Activated naive CD8-positive, alpha-beta T cell (primary cell): Measurements from ENCODE around the gene CD22.
"Not testable (repeated sequence)": the region's sequence is repeated elsewhere in the genome, so short reads cannot be mapped to it uniquely, and the experiment has no call there.

Source experiments
- H3K27ac Mint-ChIP-seq: one replicate; pipeline ENCODE4 v1.8.0; 2021; ENCODE audit warnings: mixed read lengths
- H3K27me3 Mint-ChIP-seq: one replicate; pipeline ENCODE4 v1.8.0; 2021; ENCODE audit warnings: mixed read lengths
- H3K36me3 Mint-ChIP-seq: one replicate; pipeline ENCODE4 v1.8.0; 2021; ENCODE audit warnings: mixed read lengths
- H3K4me1 Mint-ChIP-seq: one replicate; pipeline ENCODE4 v1.8.0; 2021; ENCODE audit warnings: low read depth, mixed read lengths
- H3K4me3 Mint-ChIP-seq: one replicate; pipeline ENCODE4 v1.8.0; 2021; ENCODE audit warnings: mild to moderate bottlenecking, mixed read lengths
- H3K9me3 Mint-ChIP-seq: one replicate; pipeline ENCODE4 v1.8.0; 2021; ENCODE audit warnings: low read depth, mixed read lengths

Gene CD22

DNA sequence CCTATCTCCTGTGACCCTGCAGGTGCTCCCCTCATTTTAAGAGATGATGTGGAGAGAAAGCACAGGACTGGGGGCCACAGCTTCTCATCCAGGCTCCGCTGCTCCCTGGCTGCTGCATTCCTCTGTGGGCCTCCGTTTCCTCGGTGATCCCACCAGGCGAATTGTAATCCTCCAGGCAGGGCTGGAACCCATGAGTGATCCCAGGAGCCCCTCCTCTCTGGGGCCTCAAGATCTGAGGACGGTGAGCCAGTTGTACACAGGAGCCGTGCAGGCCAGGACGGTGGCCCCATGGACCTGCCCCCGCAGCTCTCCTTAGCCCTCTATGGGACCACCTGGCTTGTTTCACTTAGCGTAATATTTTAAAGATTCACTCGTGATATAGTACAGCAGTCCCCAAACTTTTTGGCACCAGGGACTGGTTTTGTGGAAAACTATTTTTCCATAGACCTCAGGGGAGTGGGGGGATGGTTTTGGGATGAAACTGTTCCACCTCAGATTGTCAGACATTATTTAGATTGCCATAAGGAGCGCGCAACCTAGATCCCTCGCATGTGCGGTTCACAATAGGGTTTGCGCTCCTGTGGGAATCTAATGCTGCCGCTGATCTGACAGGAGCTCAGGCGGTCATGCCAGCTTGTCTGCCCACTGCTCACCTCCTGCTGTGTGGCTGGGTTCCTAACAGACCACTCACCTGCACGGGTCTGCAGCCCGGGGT is 34.9 kb downstream of the CD22 start:
- Mint-ChIP-seq H3K36me3 (no peaks in the 10 kb centered on the region), H3K27me3 (peaks cover 4% of the 10 kb centered on the region), H3K27ac (no peak overlapping the region), H3K4me1 (no peaks in the 10 kb centered on the region), H3K4me3 (no peak overlapping the region), H3K9me3 (no peaks in the 10 kb centered on the region)

DNA sequence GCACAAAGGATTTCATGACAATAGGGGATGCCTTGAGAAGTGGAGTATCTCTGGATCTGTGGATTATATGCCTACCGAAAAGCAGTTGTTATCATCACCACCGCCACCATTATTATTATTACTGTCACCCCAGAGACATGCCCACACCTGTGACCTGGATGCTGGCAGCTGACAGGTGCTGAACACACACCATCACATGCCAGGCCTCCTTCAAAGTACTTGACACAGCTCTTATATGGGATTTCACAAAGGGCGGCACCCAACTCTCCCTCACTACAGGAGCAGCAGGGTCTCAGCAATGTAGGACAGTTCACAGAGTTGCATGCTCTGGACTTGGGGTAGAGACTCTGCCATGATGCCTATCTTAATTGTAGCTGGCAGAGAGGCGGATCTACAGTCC is 36.3 kb downstream of the CD22 start:
- H3K36me3 Mint-ChIP-seq: no peaks in the 10 kb centered on the region
- H3K27me3 Mint-ChIP-seq: peaks cover 4% of the 10 kb centered on the region
- H3K4me1 Mint-ChIP-seq: no peaks in the 10 kb centered on the region
- H3K27ac Mint-ChIP-seq: no peak overlapping the region
- no peaks in the 10 kb centered on the region for H3K9me3 Mint-ChIP-seq
- H3K4me3 Mint-ChIP-seq: no peak overlapping the region

DNA sequence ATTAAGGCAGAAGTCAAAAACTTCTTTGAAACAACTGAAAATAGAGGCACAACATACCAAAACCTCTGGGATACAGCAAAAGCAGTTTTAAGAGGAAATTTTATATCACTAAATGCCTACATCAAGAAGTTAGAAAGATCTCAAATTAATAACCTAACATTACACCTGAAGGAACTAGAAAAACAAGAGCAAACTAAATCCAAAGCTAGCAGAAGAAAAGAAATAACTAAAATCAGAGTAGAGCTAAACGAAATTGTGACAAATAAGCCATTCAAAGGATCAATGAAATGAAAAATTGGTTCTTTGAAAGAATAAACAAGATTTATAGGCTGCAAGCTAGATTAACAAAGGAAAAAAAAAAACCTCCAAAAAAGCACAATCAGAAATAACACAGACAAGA is 39.4 kb downstream of the CD22 start:
- Mint-ChIP-seq H3K4me1 (no peaks in the 10 kb centered on the region), H3K9me3 (no peaks in the 10 kb centered on the region), H3K36me3 (no peaks in the 10 kb centered on the region), H3K27me3 (peaks cover 6% of the 10 kb centered on the region), H3K4me3 (no peak overlapping the region), H3K27ac (no peak overlapping the region)

DNA sequence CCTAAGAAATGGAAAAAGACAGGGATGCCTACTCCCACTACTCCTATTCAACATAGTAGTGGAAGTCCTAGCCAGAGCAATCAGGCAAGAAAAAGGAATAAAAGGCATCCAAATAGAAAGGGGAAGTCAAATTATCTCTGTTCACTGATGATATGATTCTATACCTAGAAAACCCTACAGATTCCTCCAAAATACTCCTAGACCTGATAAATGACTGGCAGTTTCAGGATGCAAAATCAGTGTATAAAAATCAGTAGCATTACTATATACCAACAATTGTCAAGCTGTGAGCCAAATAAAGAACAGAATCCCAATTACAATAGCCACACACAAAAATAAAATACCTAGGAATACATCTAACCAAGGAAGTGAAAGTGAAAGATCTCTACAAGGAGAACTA is 40.5 kb downstream of the CD22 start:
- Mint-ChIP-seq H3K27ac (no peak overlapping the region), H3K9me3 (no peaks in the 10 kb centered on the region), H3K27me3 (peaks cover 6% of the 10 kb centered on the region), H3K36me3 (no peaks in the 10 kb centered on the region), H3K4me1 (no peaks in the 10 kb centered on the region), H3K4me3 (no peak overlapping the region)

DNA sequence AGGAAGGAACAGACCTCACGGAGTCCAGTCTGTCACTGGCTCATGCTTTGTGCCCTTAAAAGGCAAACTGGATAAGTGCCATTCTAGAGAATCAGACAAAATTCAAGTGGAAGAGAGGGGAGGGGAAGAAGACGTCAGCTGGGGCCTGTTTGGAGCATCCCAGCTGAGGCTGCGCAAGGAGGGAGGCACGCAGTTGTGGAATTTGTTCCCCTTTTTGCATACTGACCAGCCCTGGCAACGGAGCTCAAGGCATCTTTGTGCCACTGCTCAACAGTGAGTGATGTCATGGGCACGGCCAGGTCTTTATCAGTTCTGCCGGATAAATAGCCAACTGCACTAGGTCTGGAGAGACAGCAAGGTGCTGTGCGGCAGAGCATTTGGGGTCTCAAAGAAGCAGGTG is 41.7 kb downstream of the CD22 start, which contains the start of gene GPR42:
TSS of gene GPR42 (plus strand) at position 347 of the 400 bp plus-strand sequence. CDS start 292 bp downstream, outside the sequence.
- Mint-ChIP-seq H3K27me3 (peaks cover 6% of the 10 kb centered on the region), H3K27ac (no peak within 1 kb of the TSS), H3K9me3 (no peaks in the 10 kb centered on the region), H3K36me3 (no peaks in the 10 kb centered on the region), H3K4me1 (no peaks in the 10 kb centered on the region), H3K4me3 (no peak within 1 kb of the TSS)

DNA sequence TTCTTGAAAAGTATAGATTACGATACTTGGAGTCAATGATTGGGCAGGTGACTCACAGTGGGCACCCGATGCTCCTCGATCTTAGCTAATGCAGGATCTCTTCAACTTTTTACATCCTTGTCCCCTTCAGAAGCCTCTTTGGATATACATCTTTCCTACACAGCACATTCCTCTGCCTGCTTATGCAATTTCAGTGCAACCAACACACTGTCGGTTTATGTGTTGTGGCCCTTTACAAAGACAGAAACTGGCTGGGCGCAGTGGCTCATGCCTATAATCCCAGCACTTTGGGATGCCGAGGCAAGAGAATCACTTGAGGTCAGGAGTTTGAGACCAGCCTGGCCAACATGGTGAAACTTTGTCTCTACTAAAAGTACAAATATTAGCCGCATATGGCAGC is 44.5 kb downstream of the CD22 start:
- Mint-ChIP-seq H3K36me3 (no peaks in the 10 kb centered on the region), H3K27ac (no peak overlapping the region), H3K4me3 (no peak overlapping the region), H3K4me1 (peaks cover 2% of the 10 kb centered on the region), H3K27me3 (peaks cover 2% of the 10 kb centered on the region), H3K9me3 (no peaks in the 10 kb centered on the region)

DNA sequence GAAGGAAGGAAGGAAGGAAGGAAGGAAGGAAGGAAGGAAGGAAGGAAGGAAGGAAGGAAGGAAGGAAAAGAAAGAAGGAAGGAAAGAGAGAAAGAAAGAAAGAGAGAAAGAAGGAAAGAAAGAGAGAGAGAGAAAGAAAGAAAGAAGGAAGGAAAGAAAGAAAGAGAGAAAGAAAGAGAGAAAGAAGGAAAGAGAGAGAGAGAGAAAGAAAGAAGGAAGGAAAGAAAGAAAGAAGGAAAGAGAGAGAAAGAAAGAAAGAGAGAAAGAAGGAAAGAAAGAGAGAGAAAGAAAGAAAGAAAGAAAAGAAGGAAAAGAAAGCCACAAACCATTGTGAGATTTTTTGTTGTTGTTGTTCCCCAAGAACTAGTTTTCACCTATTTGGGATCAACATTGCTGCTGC is 45.0 kb downstream of the CD22 start:
- not testable (repeated sequence) for H3K4me3 Mint-ChIP-seq, H3K4me1 Mint-ChIP-seq, H3K27me3 Mint-ChIP-seq, H3K27ac Mint-ChIP-seq, H3K9me3 Mint-ChIP-seq, H3K36me3 Mint-ChIP-seq

DNA sequence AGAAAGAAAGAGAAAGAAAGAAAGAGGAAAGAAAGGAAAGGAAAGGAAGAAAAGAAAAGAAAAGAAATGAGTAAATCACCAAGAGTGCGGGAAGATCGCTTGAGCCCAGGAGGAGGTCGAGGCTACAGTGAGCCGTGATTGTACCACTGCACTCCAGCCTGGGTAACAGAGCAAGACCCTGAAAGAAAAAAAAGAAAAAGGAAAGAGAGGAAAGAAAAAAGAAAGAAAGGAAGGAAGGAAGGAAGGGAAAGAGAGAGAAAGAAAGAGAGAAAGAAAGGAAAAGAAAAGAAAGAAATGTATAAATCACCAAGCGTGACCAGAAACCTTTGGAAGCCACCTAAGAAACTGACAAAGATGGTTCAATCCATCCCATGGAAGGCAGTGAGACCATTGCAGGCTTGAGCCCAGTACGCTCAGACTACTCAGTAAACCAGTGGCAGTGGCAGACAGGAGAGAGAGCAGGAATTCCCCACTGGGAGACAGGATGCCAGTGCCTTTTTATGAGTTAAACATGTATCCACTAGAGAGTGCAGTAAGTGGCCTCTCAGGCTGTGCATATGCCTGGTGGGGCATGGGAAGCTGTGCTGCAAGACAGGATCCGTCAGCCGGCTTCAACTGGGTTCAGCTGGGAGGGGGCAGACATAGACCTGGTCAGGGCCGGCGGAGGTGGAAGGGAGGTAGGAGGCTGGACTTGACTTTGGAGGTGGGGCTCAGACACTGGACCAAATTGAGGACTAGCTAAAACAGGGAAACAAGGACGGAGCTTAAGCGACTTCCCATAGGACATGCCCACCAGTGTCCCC is 46.7 kb downstream of the CD22 start:
- Mint-ChIP-seq H3K27me3 (peaks cover 2% of the 10 kb centered on the region), H3K36me3 (no peaks in the 10 kb centered on the region), H3K27ac (no peak overlapping the region), H3K4me3 (no peak overlapping the region), H3K9me3 (no peaks in the 10 kb centered on the region), H3K4me1 (peaks cover 2% of the 10 kb centered on the region)

DNA sequence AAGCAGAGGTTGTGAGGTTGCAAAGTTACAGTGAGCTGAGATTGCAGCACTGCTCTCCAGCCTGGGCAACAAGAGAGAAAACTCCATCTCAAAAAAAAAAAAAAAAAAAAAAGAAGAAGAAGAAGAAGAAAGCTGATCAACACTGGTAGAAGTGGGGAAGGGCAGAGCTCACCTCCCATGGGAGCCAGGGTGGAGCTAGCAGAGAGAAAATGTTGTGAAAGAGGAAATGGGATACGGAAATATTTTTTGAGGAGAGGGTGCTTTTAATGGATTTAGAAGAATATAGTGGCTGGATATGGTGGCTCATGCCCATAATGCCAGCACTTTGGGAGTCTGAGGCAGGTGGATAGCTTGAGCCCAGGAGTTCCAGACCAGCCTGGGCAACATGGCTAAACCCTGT is 48.7 kb downstream of the CD22 start:
- H3K9me3 Mint-ChIP-seq: no peaks in the 10 kb centered on the region
- peaks cover 4% of the 10 kb centered on the region for H3K27me3 Mint-ChIP-seq
- no peaks in the 10 kb centered on the region for H3K36me3 Mint-ChIP-seq

DNA sequence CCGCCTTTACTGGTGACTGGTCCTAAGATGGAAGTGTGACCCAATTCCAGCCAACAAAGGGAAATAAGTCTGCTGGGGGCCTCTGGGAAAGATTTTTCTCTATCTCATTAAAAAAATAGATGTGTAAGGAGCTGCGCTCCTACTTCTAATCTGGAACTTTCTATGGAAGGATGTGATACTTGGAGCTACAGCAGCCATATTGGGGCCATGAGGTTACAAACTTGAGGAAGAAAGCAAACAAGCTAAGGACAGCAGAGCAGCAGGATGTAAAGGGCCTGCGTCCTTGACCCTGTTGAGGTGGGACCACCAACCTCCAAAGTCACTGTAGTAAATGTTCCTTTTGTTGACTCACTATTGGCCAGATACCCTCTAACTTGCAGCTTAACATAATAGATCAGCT is 49.4 kb downstream of the CD22 start:
- Mint-ChIP-seq H3K4me1 (peaks cover 2% of the 10 kb centered on the region), H3K36me3 (no peaks in the 10 kb centered on the region), H3K27me3 (peaks cover 4% of the 10 kb centered on the region), H3K27ac (no peak overlapping the region), H3K4me3 (no peak overlapping the region), H3K9me3 (no peaks in the 10 kb centered on the region)

More for the DNA sequence above, 48.7 kb downstream of the CD22 start:
- peaks cover 2% of the 10 kb centered on the region for H3K4me1 Mint-ChIP-seq
- no peak overlapping the region for H3K27ac Mint-ChIP-seq
- no peak overlapping the region for H3K4me3 Mint-ChIP-seq

DNA sequence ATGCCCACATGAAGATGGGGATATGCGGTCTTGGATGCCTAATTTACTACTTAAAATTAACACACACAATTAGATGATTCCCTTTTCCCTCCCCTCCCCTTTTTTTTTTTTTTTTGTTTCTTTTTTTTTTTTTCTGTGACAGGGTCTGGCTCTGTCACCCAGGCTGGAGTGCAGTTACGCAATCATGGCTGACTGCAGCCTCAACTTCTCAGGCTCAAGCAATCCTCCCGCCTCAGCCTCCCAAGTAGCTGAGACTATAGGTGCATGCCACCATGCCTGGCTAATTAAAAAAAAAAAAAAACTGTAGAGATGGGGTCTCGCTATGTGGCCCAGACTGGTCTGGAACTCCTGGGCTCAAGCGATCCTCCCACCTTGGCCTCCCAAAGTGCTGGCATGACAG is 50.6 kb downstream of the CD22 start:
- H3K27ac Mint-ChIP-seq, H3K9me3 Mint-ChIP-seq, H3K4me1 Mint-ChIP-seq, H3K4me3 Mint-ChIP-seq, H3K36me3 Mint-ChIP-seq, H3K27me3 Mint-ChIP-seq: not testable (repeated sequence)

DNA sequence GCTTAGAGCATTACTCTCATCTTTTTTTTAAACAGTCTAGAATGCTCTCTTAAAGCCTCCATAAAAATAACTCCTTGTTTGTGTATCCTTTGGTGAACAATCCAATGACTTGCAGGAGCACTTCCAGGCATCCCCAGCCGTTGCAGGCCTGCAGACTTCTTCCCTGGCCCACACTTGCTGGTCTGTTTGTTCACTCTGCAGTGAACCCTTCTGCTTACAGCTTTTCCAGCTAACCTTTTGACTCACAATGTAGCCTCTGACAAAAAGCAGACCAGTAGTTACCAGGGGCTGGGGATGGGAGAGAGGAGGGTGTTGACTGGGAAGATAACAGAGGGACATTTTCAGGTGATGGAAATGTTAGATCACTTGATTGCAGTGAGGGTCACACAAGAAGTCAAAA is 51.0 kb downstream of the CD22 start:
- no peak overlapping the region for H3K4me3 Mint-ChIP-seq
- H3K9me3 Mint-ChIP-seq: no peaks in the 10 kb centered on the region
- H3K27me3 Mint-ChIP-seq: peaks cover 4% of the 10 kb centered on the region
- no peak overlapping the region for H3K27ac Mint-ChIP-seq
- H3K36me3 Mint-ChIP-seq: peaks cover 2% of the 10 kb centered on the region
- peaks cover 2% of the 10 kb centered on the region for H3K4me1 Mint-ChIP-seq

DNA sequence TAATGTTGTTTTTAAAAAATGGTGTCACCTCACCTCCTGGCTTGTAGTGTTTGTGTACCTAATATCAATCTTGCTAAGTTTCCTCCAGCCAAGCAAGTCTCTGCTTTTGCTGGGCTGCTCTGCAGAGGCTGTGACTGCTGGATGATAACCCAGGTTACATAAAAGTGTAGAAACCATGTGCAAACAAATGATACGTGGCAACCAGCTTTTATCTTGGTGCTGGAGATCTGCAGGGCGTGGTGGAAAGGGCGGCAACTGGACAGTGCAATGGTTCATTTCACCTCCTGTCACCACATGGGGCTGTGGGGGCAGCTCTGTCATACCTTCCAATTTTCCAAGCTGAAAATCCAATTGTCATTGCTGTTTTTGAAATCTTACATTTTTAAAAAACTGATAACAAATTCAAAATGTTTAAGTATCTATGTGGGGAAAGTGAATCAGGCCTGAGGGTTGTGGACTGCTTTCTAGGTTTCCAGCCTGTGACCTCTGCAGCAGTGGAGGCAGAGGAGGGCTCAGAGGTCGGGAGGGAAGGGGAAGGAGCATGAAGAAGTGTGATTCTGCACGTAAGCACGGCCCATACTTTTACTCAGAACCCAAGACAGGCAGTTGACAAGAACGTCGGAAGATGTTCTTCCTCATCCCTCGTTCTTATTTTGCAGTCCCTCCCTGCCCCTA is 51.6 kb downstream of the CD22 start:
- H3K27me3 Mint-ChIP-seq: peaks cover 4% of the 10 kb centered on the region
- H3K36me3 Mint-ChIP-seq: peaks cover 2% of the 10 kb centered on the region
- no peak overlapping the region for H3K4me3 Mint-ChIP-seq
- H3K4me1 Mint-ChIP-seq: peaks cover 2% of the 10 kb centered on the region
- no peaks in the 10 kb centered on the region for H3K9me3 Mint-ChIP-seq
- H3K27ac Mint-ChIP-seq: no peak overlapping the region

DNA sequence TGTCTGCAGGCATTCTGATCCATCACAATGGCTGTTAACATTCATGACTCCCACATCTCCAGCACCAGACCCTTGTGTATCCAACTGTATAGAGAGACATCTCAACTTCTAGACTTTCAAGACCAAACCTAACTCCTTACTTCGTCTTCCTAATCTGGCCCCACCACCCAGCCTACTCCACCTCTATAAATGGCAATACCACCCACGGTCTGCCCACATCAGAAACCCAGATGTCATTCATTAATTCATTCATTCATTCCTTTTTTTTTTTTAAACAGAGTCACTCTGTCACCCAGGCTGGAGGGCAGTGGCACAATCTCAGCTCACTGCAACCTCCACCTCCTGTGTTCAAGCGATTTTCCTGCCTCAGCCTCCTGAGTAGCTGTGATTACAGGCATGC is 52.3 kb downstream of the CD22 start:
- H3K27ac Mint-ChIP-seq: no peak overlapping the region
- peaks cover 3% of the 10 kb centered on the region for H3K36me3 Mint-ChIP-seq
- peaks cover 4% of the 10 kb centered on the region for H3K27me3 Mint-ChIP-seq
- H3K9me3 Mint-ChIP-seq: no peaks in the 10 kb centered on the region
- H3K4me3 Mint-ChIP-seq: no peak overlapping the region
- peaks cover 2% of the 10 kb centered on the region for H3K4me1 Mint-ChIP-seq

DNA sequence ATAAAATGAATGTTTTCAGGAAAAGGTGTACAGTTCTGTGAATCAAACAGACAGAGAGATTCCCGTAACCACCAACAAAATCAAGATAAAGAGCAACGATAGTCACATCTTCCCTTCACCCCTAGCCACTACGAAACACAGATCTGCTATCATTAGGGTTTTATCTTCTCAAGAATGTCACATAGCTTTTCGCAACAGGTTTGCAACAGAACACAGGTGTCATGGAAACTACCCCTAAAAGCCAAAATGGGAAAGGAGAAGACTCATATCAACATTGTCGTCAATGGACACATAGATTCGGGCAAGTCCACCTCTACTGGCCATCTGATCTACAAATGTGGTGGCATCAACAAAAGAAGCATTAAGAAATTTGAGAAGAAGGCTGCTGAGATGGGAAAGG is 52.9 kb downstream of the CD22 start:
- peaks cover 4% of the 10 kb centered on the region for H3K27me3 Mint-ChIP-seq
- no peak overlapping the region for H3K27ac Mint-ChIP-seq
- H3K4me3 Mint-ChIP-seq: no peak overlapping the region
- H3K36me3 Mint-ChIP-seq: peaks cover 5% of the 10 kb centered on the region
- no peaks in the 10 kb centered on the region for H3K9me3 Mint-ChIP-seq
- peaks cover under 1% of the 10 kb centered on the region for H3K4me1 Mint-ChIP-seq
